ENCODE measurements around the gene PNMA6F.

GRCh38 chrX:153327561-153327960, 6.0 kb upstream of the PNMA6F start:
- TF ChIP-seq EZH2 (optimal IDR thresholded peaks at IDR 0.05; ENCODE audit: low read depth, low read length) (no peak), EZH2phosphoT487 (IDR thresholded peaks at IDR 0.05; ENCODE audit: low read length) (no peak)
- TF ChIP-seq, protein P1, sequence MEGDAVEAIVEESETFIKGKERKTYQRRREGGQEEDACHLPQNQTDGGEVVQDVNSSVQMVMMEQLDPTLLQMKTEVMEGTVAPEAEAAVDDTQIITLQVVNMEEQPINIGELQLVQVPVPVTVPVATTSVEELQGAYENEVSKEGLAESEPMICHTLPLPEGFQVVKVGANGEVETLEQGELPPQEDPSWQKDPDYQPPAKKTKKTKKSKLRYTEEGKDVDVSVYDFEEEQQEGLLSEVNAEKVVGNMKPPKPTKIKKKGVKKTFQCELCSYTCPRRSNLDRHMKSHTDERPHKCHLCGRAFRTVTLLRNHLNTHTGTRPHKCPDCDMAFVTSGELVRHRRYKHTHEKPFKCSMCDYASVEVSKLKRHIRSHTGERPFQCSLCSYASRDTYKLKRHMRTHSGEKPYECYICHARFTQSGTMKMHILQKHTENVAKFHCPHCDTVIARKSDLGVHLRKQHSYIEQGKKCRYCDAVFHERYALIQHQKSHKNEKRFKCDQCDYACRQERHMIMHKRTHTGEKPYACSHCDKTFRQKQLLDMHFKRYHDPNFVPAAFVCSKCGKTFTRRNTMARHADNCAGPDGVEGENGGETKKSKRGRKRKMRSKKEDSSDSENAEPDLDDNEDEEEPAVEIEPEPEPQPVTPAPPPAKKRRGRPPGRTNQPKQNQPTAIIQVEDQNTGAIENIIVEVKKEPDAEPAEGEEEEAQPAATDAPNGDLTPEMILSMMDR (IDR thresholded peaks at IDR 0.05; ENCODE audit: low read length) = no peak

Data from MM.1S (cell line).